Prostate gland (tissue), 2 donors: Measurements from ENCODE around the gene PPP1R17. TPM values are rescaled to one million over a fixed set of nuclear protein-coding genes. Genes with fewer than 3 reads are reported as not detected.

Experiments used
- DNase-seq: peaks from one replicate; pipeline ENCODE4 v3.0.0-alpha.2; 2019; ENCODE audit warnings: low spot score
- H3K27ac ChIP-seq, 2 donors: fragments of 200-600 bp; sonication (generic); 2 replicates each; pipeline ENCODE4 v1.5.1; 2017 to 2019
- H3K27me3 ChIP-seq: fragments of 200-600 bp; sonication (generic); replicated peaks from 2 replicates; pipeline ENCODE4 v1.5.1; 2019; ENCODE audit not compliant: insufficient read depth
- H3K36me3 ChIP-seq, 2 donors: fragments of 200-600 bp; sonication (generic); 1 replicate in 1 of 2; 2 replicates in 1 of 2; pipeline versions ENCODE4 v1.5.1 to v1.8.1; 2017 to 2019
- H3K4me1 ChIP-seq: fragments of 200-600 bp; sonication (generic); replicated peaks from 2 replicates; pipeline ENCODE4 v1.5.1; 2019
- H3K4me3 ChIP-seq, 2 donors: fragments of 200-600 bp; sonication (generic); 2 replicates each; pipeline ENCODE4 v1.5.1; 2017 to 2019
- H3K9me3 ChIP-seq: fragments of 200-600 bp; sonication (generic); 2 replicates; pipeline ENCODE4 v1.5.1; 2017
- POLR2A ChIP-seq: fragments of 450-650 bp; IDR thresholded peaks from one replicate; pipeline ENCODE4 v1.6.1; 2016; ENCODE audit warnings: antibody characterized with exemption, mild to moderate bottlenecking
- POLR2AphosphoS5 ChIP-seq: sonication (generic); formaldehyde crosslinking; IDR thresholded peaks from one replicate; pipeline ENCODE4 v1.6.1; 2017; ENCODE audit warnings: antibody characterized with exemption
- whole genome bisulfite sequencing: methylation state at CpG from one replicate; pipeline ENCODE4 v1.1.5; 2018; 5-methylcytosine and 5-hydroxymethylcytosine counted together
- intact Hi-C: fragments of 100-400 bp; cut with DNase I; formaldehyde crosslinking; loops from one replicate; pipeline ENCODE4 v1.14.2; 2022
- total RNA-seq, 2 donors: library from RNA; depleted of rRNA; stranded (reverse); fragments of >200 nt; gene quantifications; one replicate each; pipeline ENCODE4 v1.1.0, GENCODE V29; 2016
- TF ChIP-seq, protein P1 (sequence below), 4 experiments: fragments of 200-600 bp in 2 of 4; fragments of 450-650 bp in 2 of 4; sonication (generic) in 2 of 4; IDR thresholded peaks; 1 replicate in 3 of 4; 2 replicates in 1 of 4; pipeline ENCODE4 v1.5.1; 2016 to 2019; ENCODE audit warnings: antibody characterized with exemption in 4 of 4, mild to moderate bottlenecking in 2 of 4, moderate library complexity in 2 of 4

PPP1R17 gene
- total RNA-seq, result not detected

DNA sequence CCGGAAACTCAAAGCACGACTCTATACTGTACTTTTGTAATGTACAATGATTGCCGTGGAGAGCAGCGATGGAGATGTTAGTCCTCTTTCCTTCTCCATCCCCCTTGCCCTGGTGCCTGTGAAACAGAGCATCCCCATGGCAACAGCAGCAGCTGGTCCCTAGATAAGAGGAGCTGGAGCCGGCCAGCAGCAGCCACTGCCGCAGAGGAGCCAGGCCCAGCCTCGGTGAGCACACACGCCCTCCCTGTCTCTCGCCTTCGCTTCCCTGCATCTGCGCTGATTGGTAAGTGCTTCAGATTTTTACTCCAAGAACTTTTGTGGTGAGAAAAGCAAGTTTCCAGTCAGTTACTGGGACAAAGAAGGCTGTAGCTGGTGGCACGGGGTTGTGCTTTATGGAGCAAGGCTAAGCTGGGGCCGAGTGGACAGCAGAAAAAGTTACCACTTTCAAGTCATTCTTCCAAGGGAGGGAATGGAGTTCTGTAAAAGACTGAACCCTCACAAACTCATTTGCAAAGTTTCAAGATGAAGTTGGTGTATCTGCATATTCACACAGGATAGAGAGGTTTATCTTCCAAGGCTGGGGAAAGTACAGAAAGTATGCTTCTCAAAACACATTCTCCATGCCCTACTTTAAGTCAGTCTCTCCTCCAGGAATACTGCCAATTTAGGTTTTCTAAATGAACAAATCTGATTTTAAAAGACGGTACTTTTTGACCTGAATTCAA lies at the start of gene PPP1R17:
Gene PPP1R17 (plus strand): TSS at position 192 of the 725 bp plus-strand sequence. CDS start 5,227 bp downstream, outside the sequence.
- 55% methylated on average over 14 of the region's 14 CpGs for WGBS
- Histone ChIP-seq H3K27me3 (peaks cover 3% of the 10 kb centered on the region), H3K27ac (no peak within 1 kb of the TSS), H3K4me3 (no peak within 1 kb of the TSS), H3K4me1 (no peaks in the 10 kb centered on the region), H3K36me3 (no peaks in the 10 kb centered on the region), H3K9me3 (no peaks in the 10 kb centered on the region)
- intact Hi-C loops, result no loop called here
- TF ChIP-seq POLR2A, result no peak
- TF ChIP-seq, protein P1, sequence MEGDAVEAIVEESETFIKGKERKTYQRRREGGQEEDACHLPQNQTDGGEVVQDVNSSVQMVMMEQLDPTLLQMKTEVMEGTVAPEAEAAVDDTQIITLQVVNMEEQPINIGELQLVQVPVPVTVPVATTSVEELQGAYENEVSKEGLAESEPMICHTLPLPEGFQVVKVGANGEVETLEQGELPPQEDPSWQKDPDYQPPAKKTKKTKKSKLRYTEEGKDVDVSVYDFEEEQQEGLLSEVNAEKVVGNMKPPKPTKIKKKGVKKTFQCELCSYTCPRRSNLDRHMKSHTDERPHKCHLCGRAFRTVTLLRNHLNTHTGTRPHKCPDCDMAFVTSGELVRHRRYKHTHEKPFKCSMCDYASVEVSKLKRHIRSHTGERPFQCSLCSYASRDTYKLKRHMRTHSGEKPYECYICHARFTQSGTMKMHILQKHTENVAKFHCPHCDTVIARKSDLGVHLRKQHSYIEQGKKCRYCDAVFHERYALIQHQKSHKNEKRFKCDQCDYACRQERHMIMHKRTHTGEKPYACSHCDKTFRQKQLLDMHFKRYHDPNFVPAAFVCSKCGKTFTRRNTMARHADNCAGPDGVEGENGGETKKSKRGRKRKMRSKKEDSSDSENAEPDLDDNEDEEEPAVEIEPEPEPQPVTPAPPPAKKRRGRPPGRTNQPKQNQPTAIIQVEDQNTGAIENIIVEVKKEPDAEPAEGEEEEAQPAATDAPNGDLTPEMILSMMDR (IDR thresholded peaks at IDR 0.05), result no peak
- no peak for TF ChIP-seq POLR2AphosphoS5
- no peak for DNase-seq

GRCh38 chr7:31640381-31640780 lies 46.6 kb upstream of the PPP1R17 start:
- H3K36me3 ChIP-seq, result no peaks in the 10 kb centered on the region
- H3K27me3 ChIP-seq, result no peaks in the 10 kb centered on the region
- no peak overlapping the region for H3K27ac ChIP-seq
- TF ChIP-seq POLR2A, result no peak
- TF ChIP-seq, protein P1 (IDR thresholded peaks at IDR 0.05), result no peak
- TF ChIP-seq POLR2AphosphoS5, result no peak
- DNase-seq, result no peak
- intact Hi-C loops, result no loop called here
- H3K4me3 ChIP-seq, result no peak overlapping the region
- no peaks in the 10 kb centered on the region for H3K9me3 ChIP-seq
- H3K4me1 ChIP-seq, result no peaks in the 10 kb centered on the region
- WGBS, result 81% methylated on average over 3 of the region's 3 CpGs

- intact Hi-C loops, result no loop called here
- DNase-seq, result no peak
- no peaks in the 10 kb centered on the region for H3K9me3 ChIP-seq
- H3K4me1 ChIP-seq, result no peaks in the 10 kb centered on the region
- no peak overlapping the region for H3K4me3 ChIP-seq
- WGBS, result 26% methylated on average over 5 of the region's 5 CpGs
- TF ChIP-seq, protein P1 (IDR thresholded peaks at IDR 0.05), result no peak
- TF ChIP-seq POLR2AphosphoS5, result no peak
- no peak for TF ChIP-seq POLR2A
- no peaks in the 10 kb centered on the region for H3K27me3 ChIP-seq
- no peaks in the 10 kb centered on the region for H3K36me3 ChIP-seq
- no peak overlapping the region for H3K27ac ChIP-seq
Observed at GRCh38 chr7:31642681-31643115, 44.3 kb upstream of the PPP1R17 start.

DNA sequence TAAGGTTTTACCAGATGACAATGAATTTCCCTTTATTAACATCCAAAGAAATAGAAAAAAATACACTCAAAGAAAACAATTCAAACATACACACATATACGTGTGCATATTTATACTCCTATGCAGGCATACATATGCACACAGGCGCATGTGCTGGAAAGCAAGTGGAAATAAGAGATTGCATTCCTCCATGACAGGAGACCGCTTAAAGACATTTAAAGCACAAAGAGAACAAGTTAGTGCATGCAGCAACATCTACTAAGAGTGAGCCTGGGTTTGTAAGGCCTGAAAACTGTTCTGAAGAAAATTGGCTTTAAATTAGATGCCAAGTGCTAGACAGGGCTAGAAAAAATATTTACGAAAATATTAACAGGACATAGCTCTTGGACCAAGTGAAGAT lies 40.1 kb upstream of the PPP1R17 start:
- TF ChIP-seq, protein P1 (IDR thresholded peaks at IDR 0.05), result no peak
- TF ChIP-seq POLR2AphosphoS5 (no peak), POLR2A (no peak)
- DNase-seq, result no peak
- 68% methylated on average over 4 of the region's 4 CpGs for WGBS

GRCh38 chr7:31647511-31647910 lies 39.5 kb upstream of the PPP1R17 start:
- Histone ChIP-seq H3K4me1 (no peaks in the 10 kb centered on the region), H3K4me3 (no peak overlapping the region), H3K27ac (no peak overlapping the region), H3K36me3 (no peaks in the 10 kb centered on the region), H3K9me3 (no peaks in the 10 kb centered on the region), H3K27me3 (no peaks in the 10 kb centered on the region)
- intact Hi-C loops, result no loop called here
- no peak for TF ChIP-seq POLR2AphosphoS5
- TF ChIP-seq, protein P1 (IDR thresholded peaks at IDR 0.05), result no peak
- TF ChIP-seq POLR2A, result no peak
- WGBS, result 74% methylated on average over 7 of the region's 7 CpGs
- DNase-seq, result no peak

More for the DNA sequence above, 40.1 kb upstream of the PPP1R17 start:
- no peaks in the 10 kb centered on the region for H3K4me1 ChIP-seq
- intact Hi-C loops, result no loop called here
- H3K36me3 ChIP-seq, result no peaks in the 10 kb centered on the region
- no peaks in the 10 kb centered on the region for H3K9me3 ChIP-seq
- H3K27ac ChIP-seq, result no peak overlapping the region
- no peaks in the 10 kb centered on the region for H3K27me3 ChIP-seq
- no peak overlapping the region for H3K4me3 ChIP-seq
